SH-SY5Y (cell line): Measurements from ENCODE around the gene MLLT1.

Source experiments
- GATA2 ChIP-seq: IDR thresholded peaks from 2 replicates; pipeline ENCODE4 v1.6.1; 2011; ENCODE audit warnings: mild to moderate bottlenecking, low read depth, low read length
- GATA3 ChIP-seq: IDR thresholded peaks from 2 replicates; pipeline ENCODE4 v1.6.1; 2011; ENCODE audit warnings: low read depth, mild to moderate bottlenecking, low read length, moderate library complexity

- no peak for TF ChIP-seq GATA2
- no peak for TF ChIP-seq GATA3
These were observed 69.7 kb downstream of the MLLT1 start for GRCh38 chr19:6210091-6210490.
